GOT3 (cell line): Measurements from ENCODE around the gene RHBDF2.
"Not testable (repeated sequence)": the region's sequence is repeated elsewhere in the genome, so short reads cannot be mapped to it uniquely, and the experiment has no call there.

Experiments
- DNase-seq: peaks from one replicate; lab custom pipeline; 2025; ENCODE audit warnings: mixed read lengths; lab: John Stamatoyannopoulos, UW

Gene RHBDF2

DNA sequence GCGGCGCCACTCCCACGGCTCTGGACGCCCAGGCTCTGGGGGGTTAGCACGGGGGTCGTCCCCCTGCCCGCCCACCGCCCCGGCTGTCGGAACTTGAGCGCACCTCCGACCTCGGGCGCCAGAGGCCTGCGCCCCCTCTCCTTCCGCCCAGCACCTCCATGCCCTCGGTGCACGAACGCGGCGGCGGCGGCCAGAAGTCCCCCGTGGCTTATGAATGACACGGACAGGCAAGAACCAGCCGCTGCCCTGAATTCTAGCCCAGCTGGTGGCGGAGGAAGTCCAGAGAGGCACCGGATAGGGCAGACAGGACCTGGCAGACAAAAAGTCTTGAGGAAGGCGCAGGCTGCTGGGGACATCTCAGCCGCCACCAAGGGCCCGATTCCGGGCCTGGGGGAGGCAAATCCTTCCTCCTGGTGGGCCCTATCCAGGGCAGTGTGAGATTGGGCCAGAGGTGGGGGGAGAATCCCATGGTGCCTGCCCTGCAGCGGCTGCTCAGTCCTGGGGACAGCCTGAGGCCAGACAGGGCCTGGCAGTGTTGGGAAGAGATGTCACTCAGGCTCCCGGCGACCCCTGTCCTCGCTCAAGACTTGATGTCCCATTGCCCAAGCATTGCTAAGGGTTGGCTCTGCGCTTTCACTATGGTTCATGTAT is 37.2 kb upstream of the RHBDF2 start:
- no peak for DNase-seq

DNA sequence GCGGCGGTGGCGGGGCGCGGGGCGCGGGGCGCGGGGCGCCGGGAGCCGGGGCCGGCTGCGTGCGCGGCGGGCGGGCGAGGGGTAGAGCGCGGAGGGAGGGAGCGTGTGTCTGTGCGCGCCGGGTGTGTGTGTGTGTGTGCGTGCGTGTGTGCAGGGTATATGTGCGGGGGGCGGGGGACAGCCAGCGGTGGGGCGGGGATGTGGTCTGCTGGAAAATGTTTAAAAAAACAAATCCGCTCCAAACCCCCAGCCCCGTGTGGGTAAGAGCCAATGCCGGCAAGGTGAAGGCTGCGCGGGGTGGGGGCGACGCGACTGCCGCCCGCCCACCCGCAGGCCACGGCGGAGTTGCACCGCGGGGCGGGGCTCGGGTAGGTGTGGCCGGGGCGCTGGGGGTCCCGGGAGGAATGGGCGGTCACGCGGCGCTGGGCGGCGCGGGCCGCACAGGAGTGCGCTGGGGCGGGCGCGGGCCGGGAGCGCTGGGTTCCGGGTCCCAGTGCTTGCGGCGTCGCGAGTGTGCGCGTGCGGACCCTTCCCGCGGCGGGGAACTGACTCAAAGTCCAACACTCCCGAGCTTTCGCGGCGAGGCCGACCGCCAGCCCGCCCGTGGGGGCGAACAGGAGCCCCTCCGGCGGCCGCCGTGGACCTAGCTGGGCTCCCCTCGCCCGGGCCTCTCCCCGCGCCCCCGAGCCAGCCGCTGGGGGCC is 36.5 kb upstream of the RHBDF2 start, which contains the start of gene CYGB:
Gene CYGB (minus strand): TSS at position 132 of the 703 bp plus-strand sequence. CDS start 167 bp downstream, outside the sequence.
- DNase-seq: no peak

DNA sequence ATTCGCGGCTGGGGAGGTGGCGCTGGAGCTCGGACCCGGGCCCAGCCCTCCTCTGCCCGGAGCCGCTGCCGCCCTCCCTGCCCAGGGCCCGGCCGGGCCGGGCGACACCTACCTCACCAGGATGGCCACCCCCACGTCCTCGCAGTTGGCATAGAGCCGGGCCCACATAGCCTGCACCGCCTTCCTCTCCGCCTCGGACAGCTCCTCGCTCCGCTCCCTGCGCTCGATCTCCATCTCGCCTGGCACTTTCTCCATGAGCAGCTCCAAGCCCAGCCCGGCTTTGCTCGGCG is 36.0 kb upstream of the RHBDF2 start:
- DNase-seq: no peak

DNA sequence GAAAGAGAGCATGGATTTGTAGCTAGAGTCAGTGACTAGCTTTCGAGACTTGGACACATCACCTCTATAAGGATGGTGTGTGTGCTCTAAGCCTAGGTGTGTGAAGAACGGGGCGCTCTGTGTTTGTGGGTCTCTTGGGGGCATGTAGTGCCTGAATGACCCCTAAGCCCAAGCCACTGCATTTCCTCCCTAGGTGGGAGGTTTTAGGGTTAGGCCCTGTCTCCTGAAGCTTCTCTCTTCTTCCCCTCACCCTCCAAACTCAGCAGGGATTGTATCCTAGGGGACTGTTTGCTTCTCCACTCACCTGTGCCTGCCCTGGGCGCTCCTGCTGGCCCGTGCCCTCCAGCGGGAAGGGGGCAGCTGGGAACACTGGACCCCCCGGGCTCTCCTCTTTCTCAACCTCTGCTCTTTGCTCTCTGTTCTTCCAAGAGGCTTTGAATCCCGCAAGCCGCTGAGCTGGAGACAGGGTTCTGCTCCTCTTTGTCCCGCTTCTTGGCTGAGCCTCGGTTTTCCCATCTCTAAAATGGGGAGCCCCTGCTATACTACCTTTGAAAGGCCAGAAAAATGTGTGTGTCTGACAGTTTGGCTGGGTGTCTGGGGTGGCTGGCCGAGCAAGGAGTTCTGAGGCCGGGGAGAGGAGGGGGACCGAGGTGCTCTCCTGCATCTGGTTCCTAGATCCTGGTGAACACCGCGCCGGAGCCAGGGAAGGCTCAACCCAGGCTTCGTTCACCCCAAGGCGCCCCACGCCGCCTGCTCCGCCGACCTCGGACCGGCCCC is 35.5 kb upstream of the RHBDF2 start:
- DNase-seq: no peak

DNA sequence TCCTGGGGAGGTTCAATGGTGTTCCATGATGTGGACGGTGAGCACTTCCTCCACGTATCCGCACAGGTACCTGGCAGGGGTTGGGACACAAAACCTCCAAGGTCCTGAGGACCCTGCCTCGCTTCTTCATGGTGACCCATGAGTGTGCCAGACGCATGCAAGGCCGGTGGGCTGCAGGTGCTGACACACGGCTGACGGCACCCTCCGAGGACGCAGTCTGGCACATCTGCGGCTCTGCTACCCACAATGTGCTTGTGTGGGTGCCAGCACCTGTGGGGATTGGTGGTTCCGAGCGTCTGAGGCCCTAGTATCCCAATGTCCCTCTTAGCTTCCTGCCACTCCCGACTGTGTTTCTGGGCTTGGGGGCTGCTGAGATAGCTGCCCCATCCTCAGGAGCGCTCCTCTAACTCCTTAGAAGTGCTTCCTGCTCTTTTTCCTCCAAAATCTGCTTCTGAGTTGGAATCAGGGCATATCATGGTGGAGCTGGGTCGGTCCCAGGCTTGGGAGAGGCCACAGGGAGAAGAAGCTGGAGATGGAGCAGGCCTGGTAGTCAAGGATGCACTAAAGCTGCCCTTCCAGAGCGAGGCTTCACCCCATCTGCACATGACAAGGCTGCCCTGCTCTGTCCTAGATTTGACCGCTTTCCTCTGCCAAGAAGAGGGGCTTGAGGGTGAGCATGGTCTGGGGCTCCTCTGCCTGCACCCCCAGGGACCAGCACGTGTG is 34.7 kb upstream of the RHBDF2 start:
- no peak for DNase-seq

DNA sequence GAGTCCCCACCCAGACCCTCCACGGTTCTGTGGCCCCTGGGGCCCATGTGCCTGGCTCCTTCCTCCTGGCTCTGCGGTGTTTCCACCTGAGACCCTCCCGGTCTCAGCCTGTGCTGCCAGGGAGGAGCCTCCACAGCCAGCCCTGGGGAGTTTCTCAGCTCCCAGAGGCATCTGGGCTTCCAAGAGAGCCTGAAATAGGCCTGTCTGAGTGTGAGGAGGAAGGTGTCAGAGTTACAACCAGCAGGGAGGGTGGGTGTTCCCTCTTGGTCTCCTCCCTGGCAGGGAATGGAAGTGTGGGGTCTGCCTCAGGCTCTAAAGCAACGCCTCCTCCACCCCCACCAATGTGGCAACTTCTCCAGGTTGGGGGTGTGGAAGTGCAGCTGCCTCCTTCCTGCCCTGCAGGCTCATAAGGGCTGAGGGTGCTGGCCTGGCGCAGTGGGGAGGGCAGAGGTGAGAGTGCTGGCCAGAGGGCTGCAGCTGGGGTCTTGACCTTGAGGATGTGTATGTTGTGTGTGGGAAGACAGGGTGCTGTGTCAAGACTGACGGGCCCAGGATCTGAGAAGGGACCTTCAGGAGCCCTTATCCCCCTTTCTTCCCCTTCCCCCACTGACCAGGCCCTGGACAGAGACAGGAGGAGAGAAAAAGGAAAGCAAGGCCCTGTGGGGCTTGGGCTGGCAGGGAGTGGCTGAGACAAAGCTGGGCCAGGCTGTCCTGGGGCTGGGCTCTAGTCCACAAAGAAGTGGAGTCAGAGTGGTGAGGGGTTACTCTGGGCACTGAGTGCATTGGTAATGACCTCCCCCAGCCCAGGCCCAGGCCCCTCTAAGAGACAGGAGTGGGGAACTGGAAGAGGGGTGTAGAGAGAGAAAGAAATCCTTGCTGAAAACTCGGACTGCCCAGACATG is 33.9 kb upstream of the RHBDF2 start:
- no peak for DNase-seq

DNA sequence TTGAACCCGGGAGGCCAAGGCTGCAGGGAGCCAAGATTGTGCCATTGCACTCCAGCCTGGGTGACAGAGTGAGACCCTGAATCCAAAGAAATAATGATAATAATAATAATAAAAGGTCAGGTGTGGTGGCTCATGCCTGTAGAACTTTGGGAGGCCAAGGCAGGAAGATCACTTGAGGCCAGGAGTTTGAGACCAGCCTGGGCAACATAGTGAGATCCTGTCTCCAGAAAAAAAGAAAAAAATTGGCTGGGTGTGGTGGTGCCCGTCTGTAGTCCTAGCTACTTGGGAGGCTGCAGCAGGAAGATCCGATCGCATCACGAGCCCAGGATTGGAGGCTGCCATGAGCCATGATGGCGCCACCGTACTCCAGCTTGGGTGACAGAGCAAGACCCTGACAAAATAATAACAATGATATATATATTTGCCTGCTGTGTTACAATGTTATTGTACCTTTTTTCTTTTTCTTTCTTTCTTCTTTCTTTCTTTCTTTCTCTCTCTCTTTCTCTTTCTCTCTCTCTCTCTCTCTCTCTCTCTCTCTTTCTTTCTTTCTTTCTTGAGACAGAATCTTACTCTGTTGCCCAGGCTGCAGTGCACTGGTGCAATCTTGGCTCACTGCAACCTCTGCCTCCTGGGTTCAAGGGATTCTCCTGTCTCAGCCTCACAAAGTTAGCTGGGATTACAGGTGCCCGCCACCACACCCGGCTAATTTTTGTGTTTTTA is 32.6 kb upstream of the RHBDF2 start:
- not testable (repeated sequence) for DNase-seq

DNA sequence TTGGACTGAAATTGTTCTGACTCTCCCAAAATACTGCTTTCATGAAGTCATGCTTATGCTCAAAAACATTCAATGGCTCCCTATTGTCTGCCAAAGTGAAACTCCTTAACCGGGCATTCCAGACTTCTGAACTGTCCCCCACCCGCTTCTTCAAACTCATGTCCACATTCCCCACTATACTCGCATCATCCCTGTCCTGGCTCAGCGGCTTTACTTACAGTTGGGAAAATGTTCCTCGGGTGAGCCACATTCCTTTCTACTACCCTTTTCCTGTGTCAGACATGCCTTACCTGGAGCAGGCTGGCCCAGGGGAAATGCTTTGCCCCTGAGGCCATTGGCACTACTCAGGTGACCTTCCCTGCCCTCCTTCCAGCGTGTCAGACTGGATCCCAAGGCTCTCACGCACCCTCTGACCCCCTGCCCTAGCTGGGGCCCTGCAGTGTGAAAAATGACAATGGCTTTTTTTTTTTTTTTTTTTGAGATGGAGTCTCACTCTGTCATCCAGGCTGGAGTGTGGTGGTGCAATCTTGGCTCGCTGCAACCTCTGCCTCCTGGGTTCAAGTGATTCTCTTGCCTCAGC is 30.9 kb upstream of the RHBDF2 start:
- no peak for DNase-seq

DNA sequence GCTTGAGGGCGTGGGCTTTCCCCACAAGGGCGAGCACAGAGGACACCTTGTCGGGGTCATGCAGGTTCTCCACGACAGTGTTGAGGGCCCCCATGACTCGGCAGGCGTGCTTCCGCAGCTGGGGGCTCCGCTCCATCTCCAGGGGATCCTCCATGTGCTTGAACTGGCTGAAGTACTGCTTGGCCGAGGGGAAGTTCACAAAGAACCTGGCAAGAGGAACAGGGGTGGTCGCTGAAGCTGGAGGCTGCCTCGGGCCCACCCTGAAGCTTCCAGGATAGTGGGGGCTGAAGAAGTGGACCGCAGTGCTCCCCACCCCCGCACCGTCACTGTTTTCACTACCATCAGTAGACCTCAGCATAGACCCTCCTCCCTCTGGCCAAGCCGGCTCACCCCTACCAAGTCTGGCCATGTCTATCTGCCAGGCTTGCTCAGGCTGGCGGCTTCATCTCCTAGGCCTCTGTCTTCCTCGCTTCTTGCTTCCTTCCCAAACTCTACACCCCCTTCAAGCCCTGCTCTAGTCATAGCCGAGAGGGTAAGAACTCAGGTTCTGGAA is 30.3 kb upstream of the RHBDF2 start:
- DNase-seq: no peak

DNA sequence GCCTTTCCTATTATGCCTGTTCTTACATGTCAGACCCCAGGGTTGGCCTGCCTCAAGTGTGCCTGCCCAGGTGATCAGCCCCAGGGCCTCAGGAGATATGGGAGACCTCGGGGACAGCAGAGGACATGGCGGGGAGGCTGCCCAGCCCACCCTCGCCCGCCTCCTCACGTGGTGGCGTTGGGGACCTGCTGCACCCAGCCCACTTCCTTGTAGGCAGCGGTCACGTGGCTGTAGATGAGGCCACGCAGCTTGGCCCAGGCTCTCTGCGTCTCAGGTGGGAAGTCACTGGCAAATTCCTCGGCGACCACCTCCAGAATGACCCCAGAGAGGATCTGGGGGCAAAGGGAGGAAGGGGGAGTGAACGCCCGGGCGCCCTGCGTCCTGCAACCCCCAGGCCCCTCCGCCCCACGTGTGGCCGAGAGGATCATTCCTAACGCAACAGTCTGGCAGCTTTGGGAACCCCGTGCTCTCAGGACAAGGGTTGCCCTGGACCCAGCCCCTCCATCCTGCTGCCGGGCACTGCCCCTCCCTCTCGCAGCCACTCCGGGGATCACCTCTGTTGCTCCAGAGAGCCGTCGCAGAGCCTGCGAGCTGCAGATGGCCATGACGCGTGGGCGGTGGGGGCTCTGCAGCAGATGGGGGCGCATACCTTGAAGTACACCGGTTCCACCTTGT is 29.7 kb upstream of the RHBDF2 start:
- DNase-seq: no peak

DNA sequence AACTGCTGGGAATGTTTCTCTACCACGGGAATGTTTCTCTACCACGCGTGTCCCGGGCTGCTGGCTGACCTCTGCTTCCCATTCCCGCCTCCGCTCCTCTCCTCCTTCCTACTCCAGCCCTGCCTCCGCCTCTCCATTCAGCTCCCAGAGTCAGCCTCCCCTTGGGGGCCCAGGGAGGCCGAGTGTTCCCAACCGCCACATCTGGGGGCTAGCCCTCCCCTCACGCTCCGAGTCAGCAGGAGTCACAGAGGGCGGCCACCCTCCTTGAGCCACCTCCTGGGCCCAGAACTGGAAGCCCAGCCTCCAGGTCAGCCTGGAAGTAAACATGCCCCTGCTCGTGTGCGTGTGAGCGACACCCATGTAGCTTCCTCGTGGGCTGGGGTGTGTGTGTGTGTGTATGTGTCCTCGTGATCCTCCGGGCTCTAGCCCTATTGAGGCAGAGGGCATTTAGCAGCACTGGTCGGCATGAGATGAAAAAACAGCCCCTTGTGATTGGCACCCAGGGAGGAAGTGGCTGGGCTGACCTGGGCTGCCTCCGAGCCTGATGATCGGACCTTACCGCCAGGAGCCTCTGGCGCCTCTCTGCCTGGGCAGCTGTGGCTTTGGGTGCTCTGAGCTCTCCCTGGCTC is 29.0 kb upstream of the RHBDF2 start:
- no peak for DNase-seq

DNA sequence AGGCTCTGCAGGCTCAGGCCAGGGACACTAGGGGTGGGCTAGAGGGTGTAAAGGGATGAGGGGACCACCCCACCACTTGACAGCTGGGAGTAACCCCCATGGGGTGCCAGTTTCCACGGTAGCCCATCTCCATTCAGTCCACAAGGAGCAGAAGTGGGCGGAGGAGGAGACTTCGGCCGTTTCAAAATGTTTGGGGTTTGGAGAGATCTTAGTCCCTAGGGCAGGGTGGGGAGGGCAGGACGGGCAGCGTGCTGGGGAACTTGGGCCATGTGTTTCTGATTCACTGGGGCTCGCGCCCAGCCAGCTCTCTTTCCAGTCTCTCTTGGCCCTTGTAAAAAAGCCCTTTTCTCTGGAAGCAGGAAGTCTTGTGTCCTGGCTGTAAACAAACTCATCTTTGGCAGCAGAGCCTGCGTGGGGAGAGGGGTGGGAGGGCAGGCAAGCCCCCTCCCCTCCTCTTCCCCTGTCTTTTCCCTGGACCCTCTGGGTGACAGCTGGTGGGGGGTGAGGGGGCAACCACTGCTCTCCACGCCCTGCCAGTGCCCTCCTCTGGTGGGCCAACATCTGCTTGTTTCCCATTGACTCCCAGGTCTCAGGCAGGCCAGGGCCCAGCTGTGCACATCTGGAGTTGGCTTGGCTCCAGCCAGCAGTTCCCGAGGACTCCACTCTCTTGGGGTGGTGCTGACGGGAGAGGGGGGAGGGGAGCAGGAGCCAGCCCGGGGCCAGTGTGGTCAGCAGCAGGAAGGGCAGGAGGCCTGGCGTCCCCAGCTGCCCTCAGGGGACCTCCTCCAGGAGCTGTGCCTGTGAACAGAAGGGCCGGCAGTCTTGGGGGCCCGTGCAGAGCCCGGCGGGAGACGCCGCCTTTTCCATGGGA is 28.2 kb upstream of the RHBDF2 start:
- no peak for DNase-seq

DNA sequence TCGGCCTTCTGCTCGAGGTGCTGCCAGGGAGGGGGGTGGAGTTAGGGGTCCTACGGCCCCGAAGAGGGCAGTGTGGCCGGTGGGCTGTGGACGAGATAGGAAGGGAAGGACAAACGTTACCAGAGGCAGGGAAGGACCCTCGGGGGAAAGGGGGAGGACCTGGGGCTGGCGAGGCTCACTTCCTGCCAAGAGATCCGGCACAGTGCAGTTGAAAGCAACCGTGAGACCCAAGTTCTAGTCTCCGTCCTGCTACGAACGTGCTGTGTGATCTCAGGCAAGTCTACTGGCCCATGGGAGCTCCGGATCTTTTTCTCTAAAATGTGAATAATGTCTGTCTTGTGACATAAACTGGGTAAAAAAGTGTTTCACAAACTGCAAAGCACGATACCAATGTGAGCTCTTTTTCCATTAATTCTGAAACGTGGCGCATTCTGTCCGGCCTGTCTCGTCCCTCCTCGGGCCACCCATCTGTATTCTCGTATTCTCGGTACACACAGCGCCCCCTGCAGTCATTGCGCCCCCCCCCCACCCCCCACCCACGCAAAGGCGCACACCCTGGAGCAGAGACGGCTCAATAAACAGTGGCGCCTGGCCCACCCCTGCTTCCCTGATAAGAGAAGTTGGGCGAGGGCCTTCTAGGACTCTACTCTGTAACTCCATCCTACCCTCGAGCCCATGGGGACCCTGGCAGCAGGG is 27.5 kb upstream of the RHBDF2 start:
- DNase-seq: no peak

DNA sequence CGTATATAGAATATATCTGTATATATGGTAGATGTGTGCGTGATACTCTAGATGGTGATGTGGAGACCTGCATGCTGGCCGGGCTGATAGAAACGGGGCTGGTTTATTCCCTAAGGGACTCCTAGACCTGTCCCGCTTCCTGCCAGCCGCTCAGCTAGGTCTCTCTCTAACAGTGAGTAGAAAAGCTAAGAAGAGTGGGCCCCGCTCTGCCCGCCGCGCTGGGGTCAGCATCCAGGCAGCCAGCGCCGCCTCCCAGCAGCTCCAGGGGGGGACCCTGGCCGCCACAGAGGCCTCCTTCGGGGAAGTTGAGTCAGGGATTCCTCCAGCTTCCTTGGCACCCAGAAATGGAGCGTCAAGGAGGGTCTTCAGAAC is 26.9 kb upstream of the RHBDF2 start:
- DNase-seq: no peak

DNA sequence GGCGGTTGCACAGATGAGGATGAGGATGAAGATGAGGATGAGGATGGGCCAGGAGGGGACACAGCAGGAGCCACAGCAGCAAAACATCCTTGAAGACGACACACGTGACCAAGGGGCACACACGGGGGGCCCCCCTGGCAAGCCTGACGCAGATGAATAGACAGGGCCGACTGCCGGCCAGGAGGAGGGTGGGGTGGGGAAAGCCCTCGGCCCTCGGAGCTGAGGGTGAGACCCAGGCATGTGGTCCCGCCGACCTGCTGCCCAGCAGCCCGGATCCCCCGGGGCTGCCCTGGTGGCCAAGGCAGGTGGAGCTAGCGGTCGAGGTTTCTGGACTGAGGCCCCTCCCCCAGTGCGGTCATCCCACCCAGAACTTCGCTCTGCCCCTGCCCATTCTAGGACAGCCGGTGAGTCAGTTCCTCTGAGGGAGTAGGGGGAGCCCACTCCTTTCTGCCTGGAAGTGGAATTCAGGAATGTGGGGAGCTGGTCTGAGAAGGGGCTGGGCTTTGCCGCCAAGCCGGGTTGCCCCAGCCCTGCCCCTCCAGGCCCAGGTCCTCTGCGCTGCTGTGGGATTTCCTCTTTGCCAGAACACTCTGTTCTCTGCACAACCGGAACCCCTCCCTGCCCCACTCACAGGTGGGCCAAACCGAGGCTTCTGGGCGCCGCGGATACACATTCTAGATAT is 26.3 kb upstream of the RHBDF2 start:
- no peak for DNase-seq

DNA sequence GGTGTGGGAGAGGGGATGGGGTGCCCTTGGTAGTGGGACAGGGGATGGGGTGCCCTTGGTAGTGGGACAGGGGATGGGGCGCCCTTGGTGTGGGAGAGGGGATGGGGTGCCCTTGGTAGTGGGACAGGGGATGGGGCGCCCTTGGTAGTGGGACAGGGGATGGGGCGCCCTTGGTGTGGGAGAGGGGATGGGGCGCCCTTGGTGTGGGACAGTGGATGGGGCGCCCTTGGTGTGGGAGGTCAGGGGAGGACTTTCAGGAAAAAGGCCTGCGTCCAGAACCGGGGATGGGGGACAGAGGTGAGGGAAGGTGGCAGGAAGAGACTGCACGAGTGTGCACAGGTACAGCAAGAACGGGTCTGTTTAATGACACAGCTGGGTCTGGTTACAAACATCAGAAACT is 25.8 kb upstream of the RHBDF2 start:
- DNase-seq: not testable (repeated sequence)

DNA sequence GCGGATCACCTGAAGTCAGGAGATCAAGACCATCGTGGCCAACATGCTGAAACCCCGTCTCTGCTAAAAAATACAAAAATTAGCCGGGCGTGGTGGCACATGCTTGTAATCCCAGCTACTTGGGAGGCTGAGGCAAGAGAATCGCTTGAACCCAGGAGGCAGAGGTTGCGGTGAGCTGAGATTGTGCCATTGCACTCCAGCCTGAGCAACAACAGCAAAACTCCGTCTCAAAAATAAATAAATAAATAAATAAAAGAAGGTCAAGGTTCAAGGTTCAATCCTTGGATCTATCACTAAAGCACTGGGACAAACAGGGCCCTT is 24.2 kb upstream of the RHBDF2 start:
- DNase-seq: not testable (repeated sequence)
